ENCODE results near the gene TP53INP2. TPM values are rescaled to one million over a fixed set of nuclear protein-coding genes. Genes with fewer than 3 reads are reported as not detected.
"Not testable (repeated sequence)": the region's sequence is repeated elsewhere in the genome, so short reads cannot be mapped to it uniquely, and the experiment has no call there.

The TP53INP2 gene
- 7.6 TPM for polyA plus RNA-seq (2012; ENCODE audit: low read depth, missing spikeins)

GRCh38 chr20:34704177-34705007 is at the start of gene TP53INP2:
Gene TP53INP2 (plus strand): TSS chr20:34704344. CDS start chr20:34708740, 4,396 bp downstream.
- peak; percentile 79 for DNase-seq (ENCODE audit: insufficient read length, low spot score)
- TF ChIP-seq SPI1 (IDR thresholded peaks at IDR 0.05; ENCODE audit: low read depth, low read length) (no peak), POLR2AphosphoS5 (IDR thresholded peaks at IDR 0.05; ENCODE audit: low read depth, low read length) (0 out of 2 replicates have a peak, but pooled peaks have one; percentile 20), POU2F2 (IDR thresholded peaks at IDR 0.05; ENCODE audit: low read depth, low read length) (peak; percentile 97), POLR2A (IDR thresholded peaks at IDR 0.05; ENCODE audit: low read depth, low read length) (no peak)
- peak; percentile 66 for FAIRE-seq

DNA sequence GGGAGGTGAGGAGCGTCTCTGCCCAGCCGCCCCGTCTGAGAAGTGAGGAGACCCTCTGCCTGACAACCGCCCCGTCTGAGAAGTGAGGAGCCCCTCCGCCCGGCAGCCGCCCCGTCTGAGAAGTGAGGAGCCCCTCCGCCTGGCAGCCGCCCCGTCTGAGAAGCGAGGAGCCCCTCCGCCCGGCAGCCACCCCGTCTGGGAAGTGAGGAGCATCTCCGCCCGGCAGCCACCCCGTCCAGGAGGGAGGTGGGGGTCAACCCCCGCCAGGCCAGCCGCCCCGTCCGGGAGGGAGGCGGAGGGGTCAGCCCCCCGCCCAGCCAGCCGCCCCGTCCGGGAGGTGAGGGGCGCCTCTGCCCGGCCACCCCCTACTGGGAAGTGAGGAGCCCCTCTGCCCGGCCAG is 45.5 kb upstream of the TP53INP2 start:
- not testable (repeated sequence) for FAIRE-seq; DNase-seq (ENCODE audit: insufficient read length, low spot score)

- peak; percentile 50; the same call in 1 of the 2 replicates for TF ChIP-seq POU2F2 (IDR thresholded peaks at IDR 0.05; ENCODE audit: low read depth, low read length)
- peak; percentile 70 for FAIRE-seq
These were observed 42.3 kb upstream of the TP53INP2 start for GRCh38 chr20:34661811-34662210.

GRCh38 chr20:34663213-34663943 is 40.8 kb upstream of the TP53INP2 start:
- FAIRE-seq = no peak
- TF ChIP-seq TAF1 (IDR thresholded peaks at IDR 0.05; ENCODE audit: low read depth, low read length) (no peak), POU2F2 (IDR thresholded peaks at IDR 0.05; ENCODE audit: low read depth, low read length) (no peak), PAX5 (IDR thresholded peaks at IDR 0.05; ENCODE audit: insufficient read depth, low read length, severe bottlenecking) (no peak), POLR2AphosphoS5 (IDR thresholded peaks at IDR 0.05; ENCODE audit: low read depth, low read length) (no peak), POLR2A (IDR thresholded peaks at IDR 0.05; ENCODE audit: low read depth, low read length) (no peak), SPI1 (IDR thresholded peaks at IDR 0.05; ENCODE audit: low read depth, low read length) (no peak)
- no peak for DNase-seq (ENCODE audit: insufficient read length, low spot score)

More at GRCh38 chr20:34661811-34662210, 42.3 kb upstream of the TP53INP2 start:
- not testable (repeated sequence) for DNase-seq (ENCODE audit: insufficient read length, low spot score)

DNA sequence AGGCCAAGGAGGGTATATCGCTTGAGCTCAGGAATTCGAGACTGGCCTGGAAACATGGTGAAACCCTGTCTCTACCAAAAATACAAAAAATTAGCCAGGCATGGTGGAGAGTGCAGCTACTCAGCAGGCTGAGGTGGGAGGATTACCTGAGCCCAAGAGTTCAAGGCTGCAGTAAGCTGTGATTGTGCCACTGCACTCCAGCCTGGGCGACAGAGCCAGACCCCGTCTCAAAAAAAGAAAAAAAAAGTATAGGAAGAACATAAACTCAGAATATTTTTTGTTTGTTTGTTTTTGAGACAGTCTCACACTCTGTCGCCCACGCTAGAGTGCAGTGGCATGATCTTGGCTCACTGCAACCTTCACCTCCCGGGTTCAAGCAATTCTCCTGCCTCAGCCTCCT is 39.4 kb upstream of the TP53INP2 start:
- not testable (repeated sequence) for DNase-seq (ENCODE audit: insufficient read length, low spot score); FAIRE-seq

DNA sequence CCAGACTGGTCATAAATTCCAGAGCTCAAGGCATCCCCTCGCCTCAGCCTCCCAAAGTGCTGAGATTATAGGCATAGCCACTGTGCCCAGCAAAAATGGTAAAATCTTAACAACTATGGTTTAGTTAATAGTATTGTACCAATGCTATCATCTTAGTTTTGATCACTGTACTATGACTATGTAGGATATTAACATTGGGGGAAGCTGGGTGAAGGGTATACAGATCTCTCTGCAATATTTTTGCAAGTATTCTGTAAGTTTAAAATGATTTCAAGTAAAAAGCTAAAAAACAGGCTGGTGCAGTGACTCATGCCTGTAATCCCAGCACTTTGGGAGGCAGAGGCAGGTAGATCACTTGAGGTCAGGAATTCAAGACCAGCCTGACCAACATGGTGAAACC is 35.0 kb upstream of the TP53INP2 start:
- FAIRE-seq (no peak), DNase-seq (ENCODE audit: insufficient read length, low spot score) (no peak)
- TF ChIP-seq POU2F2 (IDR thresholded peaks at IDR 0.05; ENCODE audit: low read depth, low read length) (no peak), PAX5 (IDR thresholded peaks at IDR 0.05; ENCODE audit: insufficient read depth, low read length, severe bottlenecking) (no peak), TAF1 (IDR thresholded peaks at IDR 0.05; ENCODE audit: low read depth, low read length) (no peak), POLR2A (IDR thresholded peaks at IDR 0.05; ENCODE audit: low read depth, low read length) (no peak), SPI1 (IDR thresholded peaks at IDR 0.05; ENCODE audit: low read depth, low read length) (no peak), POLR2AphosphoS5 (IDR thresholded peaks at IDR 0.05; ENCODE audit: low read depth, low read length) (no peak)

- no peak for TF ChIP-seq POU2F2 (IDR thresholded peaks at IDR 0.05; ENCODE audit: low read depth, low read length)
- no peak for TF ChIP-seq POLR2AphosphoS5 (IDR thresholded peaks at IDR 0.05; ENCODE audit: low read depth, low read length)
- no peak for TF ChIP-seq SPI1 (IDR thresholded peaks at IDR 0.05; ENCODE audit: low read depth, low read length)
- TF ChIP-seq PAX5 (IDR thresholded peaks at IDR 0.05; ENCODE audit: insufficient read depth, low read length, severe bottlenecking) = no peak
- no peak for TF ChIP-seq TAF1 (IDR thresholded peaks at IDR 0.05; ENCODE audit: low read depth, low read length)
- TF ChIP-seq POLR2A (IDR thresholded peaks at IDR 0.05; ENCODE audit: low read depth, low read length) = no peak
- DNase-seq (ENCODE audit: insufficient read length, low spot score) (no peak), FAIRE-seq (no peak)
These were observed 30.7 kb upstream of the TP53INP2 start for GRCh38 chr20:34673412-34673811.

- TF ChIP-seq PAX5 (IDR thresholded peaks at IDR 0.05; ENCODE audit: insufficient read depth, low read length, severe bottlenecking) (no peak), POU2F2 (IDR thresholded peaks at IDR 0.05; ENCODE audit: low read depth, low read length) (no peak), TAF1 (IDR thresholded peaks at IDR 0.05; ENCODE audit: low read depth, low read length) (no peak), POLR2A (IDR thresholded peaks at IDR 0.05; ENCODE audit: low read depth, low read length) (no peak), SPI1 (IDR thresholded peaks at IDR 0.05; ENCODE audit: low read depth, low read length) (no peak), POLR2AphosphoS5 (IDR thresholded peaks at IDR 0.05; ENCODE audit: low read depth, low read length) (no peak)
- FAIRE-seq = no peak
- no peak for DNase-seq (ENCODE audit: insufficient read length, low spot score)
These were observed 28.6 kb upstream of the TP53INP2 start for GRCh38 chr20:34675561-34675960.

DNA sequence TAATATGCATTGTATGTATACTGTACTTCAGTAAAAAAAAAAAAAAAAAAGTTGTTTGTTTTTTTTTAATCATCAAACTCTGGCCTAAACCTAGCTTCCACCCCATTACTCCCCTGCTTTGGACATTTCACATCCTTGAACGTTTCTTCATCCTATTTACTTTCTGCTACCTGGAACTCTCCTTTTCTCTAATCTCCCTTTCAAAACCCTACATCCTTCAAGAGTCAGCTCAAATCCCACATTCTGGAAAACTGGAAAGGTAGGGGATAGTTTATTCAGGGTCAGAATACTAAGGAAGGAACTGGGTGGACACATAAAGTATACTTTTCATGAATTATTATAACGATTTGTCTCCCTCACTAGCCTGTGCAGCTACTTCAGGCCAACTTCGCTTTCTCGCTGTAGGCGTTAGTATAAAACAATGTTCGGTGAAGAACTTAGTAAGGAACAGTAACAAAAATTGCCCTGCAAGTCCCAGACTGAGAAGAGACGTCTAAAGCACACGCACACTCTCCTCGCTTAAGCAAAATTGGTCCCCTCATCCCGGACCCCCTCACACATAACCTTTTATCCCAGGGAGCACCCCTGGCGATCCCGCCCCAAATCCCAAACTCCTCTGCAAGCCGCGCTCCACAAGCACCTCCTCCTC is 28.0 kb upstream of the TP53INP2 start:
- FAIRE-seq (peak; percentile 74), DNase-seq (ENCODE audit: insufficient read length, low spot score) (no peak)
- TF ChIP-seq TAF1 (IDR thresholded peaks at IDR 0.05; ENCODE audit: low read depth, low read length) = no peak
- TF ChIP-seq POU2F2 (IDR thresholded peaks at IDR 0.05; ENCODE audit: low read depth, low read length) = no peak
- TF ChIP-seq POLR2A (IDR thresholded peaks at IDR 0.05; ENCODE audit: low read depth, low read length) = no peak
- TF ChIP-seq PAX5 (IDR thresholded peaks at IDR 0.05; ENCODE audit: insufficient read depth, low read length, severe bottlenecking) = no peak
- no peak for TF ChIP-seq POLR2AphosphoS5 (IDR thresholded peaks at IDR 0.05; ENCODE audit: low read depth, low read length)
- no peak for TF ChIP-seq SPI1 (IDR thresholded peaks at IDR 0.05; ENCODE audit: low read depth, low read length)
